Activated naive CD4-positive, alpha-beta T cell treated with anti-CD3 and anti-CD28 coated beads for 36 hours (primary cell): ENCODE results near the gene SPTLC2. TPM values are rescaled to one million over a fixed set of nuclear protein-coding genes. Genes with fewer than 3 reads are reported as not detected.
"Not testable (repeated sequence)": the region's sequence is repeated elsewhere in the genome, so short reads cannot be mapped to it uniquely, and the experiment has no call there.

Experiments
- CTCF ChIA-PET: fragments of 350-600 bp; sonication (Branson Sonifier 250); formaldehyde crosslinking; loops from one replicate; lab custom pipeline; 2021; ENCODE audit warnings: antibody characterized with exemption; lab: Charles Lee
- DNase-seq: peaks from one replicate; pipeline ENCODE4 v3.0.0-alpha.2; 2020
- H3K27ac Mint-ChIP-seq: one replicate; pipeline ENCODE4 v1.8.0; 2021; ENCODE audit warnings: mild to moderate bottlenecking, mixed read lengths
- H3K27me3 Mint-ChIP-seq: one replicate; pipeline ENCODE4 v1.8.0; 2021; ENCODE audit warnings: low read depth, mixed read lengths
- H3K36me3 Mint-ChIP-seq: one replicate; pipeline ENCODE4 v1.8.0; 2021; ENCODE audit warnings: low read depth, mixed read lengths
- H3K4me1 Mint-ChIP-seq: one replicate; pipeline ENCODE4 v1.8.0; 2021; ENCODE audit warnings: low read depth, mixed read lengths
- H3K4me3 Mint-ChIP-seq: one replicate; pipeline ENCODE4 v1.8.0; 2021; ENCODE audit warnings: mild to moderate bottlenecking, moderate library complexity, mixed read lengths
- H3K9me3 Mint-ChIP-seq: one replicate; pipeline ENCODE4 v1.8.0; 2021; ENCODE audit warnings: mixed read lengths
- intact Hi-C: fragments of 100-400 bp; cut with micrococcal nuclease; formaldehyde crosslinking; loops from one replicate; pipeline ENCODE4 v1.15.1; 2023
- total RNA-seq, 2 experiments: library from RNA; stranded (reverse); gene quantifications; one replicate each; pipeline ENCODE4 v1.2.3, GENCODE V29; 2021

SPTLC2 gene
- total RNA-seq, 2 experiments from 2014 or later = 16.1 to 18.1 TPM

DNA sequence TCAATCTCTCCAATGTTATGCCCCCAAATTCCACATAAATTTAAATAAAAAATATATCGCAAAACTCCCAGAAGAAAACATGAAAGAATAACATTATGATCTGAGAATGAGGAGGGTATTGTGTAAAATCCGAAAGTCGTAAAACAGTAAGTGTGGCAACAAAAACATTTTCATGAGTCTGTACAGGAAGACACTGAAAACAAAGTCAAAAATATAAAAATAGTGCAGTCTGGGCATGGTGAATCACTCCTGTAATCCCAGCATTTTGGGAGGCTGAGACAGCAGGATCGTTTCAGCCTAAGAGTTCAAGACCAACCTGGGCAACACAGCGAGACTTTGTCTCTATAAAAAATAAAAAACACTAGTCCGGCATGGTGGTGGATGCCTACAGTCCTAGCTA, 57.1 kb downstream of the SPTLC2 start:
- Mint-ChIP-seq H3K36me3 (peaks cover 14% of the 10 kb centered on the region), H3K4me1 (peaks cover 5% of the 10 kb centered on the region), H3K9me3 (no peaks in the 10 kb centered on the region)

DNA sequence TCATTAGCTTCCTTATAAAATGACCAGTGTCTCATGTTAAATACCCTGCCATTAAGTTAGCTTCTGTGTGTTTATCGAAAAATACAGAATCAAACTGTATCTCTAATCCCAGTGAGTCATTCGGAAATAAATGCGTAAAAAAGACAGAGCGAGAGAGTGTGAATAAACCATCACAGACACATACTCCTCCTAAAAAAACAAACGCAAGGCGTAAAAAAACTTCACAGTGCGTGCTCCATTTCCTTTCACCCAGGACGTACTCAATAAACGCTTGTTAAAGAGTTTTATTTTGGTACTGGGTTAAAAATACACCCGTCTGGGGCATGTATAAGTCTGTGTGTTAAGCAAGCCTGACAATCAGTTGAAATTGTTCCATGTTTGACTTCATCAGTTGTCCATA, 59.0 kb downstream of the SPTLC2 start:
- Mint-ChIP-seq H3K4me3 (no peak overlapping the region), H3K36me3 (peaks cover 18% of the 10 kb centered on the region), H3K27ac (no peak overlapping the region), H3K27me3 (no peaks in the 10 kb centered on the region), H3K9me3 (no peaks in the 10 kb centered on the region), H3K4me1 (peaks cover 12% of the 10 kb centered on the region)
- intact Hi-C loops = no loop called here
- no peak for DNase-seq
- CTCF ChIA-PET = no interaction called here

More for the DNA sequence above, 57.1 kb downstream of the SPTLC2 start:
- CTCF ChIA-PET = no interaction called here
- intact Hi-C loops = no loop called here
- Mint-ChIP-seq H3K4me3 (no peak overlapping the region), H3K27me3 (no peaks in the 10 kb centered on the region), H3K27ac (no peak overlapping the region)
- DNase-seq = no peak

- H3K27me3 Mint-ChIP-seq = no peaks in the 10 kb centered on the region
- intact Hi-C loops = no loop called here
- H3K36me3 Mint-ChIP-seq = peaks cover 15% of the 10 kb centered on the region
- no peak for DNase-seq
- no peak overlapping the region for H3K27ac Mint-ChIP-seq
- CTCF ChIA-PET = no interaction called here
- H3K9me3 Mint-ChIP-seq = no peaks in the 10 kb centered on the region
- H3K4me3 Mint-ChIP-seq = no peak overlapping the region
- H3K4me1 Mint-ChIP-seq = peaks cover 12% of the 10 kb centered on the region
Observed at GRCh38 chr14:77556946-77557345, 59.5 kb downstream of the SPTLC2 start.

DNA sequence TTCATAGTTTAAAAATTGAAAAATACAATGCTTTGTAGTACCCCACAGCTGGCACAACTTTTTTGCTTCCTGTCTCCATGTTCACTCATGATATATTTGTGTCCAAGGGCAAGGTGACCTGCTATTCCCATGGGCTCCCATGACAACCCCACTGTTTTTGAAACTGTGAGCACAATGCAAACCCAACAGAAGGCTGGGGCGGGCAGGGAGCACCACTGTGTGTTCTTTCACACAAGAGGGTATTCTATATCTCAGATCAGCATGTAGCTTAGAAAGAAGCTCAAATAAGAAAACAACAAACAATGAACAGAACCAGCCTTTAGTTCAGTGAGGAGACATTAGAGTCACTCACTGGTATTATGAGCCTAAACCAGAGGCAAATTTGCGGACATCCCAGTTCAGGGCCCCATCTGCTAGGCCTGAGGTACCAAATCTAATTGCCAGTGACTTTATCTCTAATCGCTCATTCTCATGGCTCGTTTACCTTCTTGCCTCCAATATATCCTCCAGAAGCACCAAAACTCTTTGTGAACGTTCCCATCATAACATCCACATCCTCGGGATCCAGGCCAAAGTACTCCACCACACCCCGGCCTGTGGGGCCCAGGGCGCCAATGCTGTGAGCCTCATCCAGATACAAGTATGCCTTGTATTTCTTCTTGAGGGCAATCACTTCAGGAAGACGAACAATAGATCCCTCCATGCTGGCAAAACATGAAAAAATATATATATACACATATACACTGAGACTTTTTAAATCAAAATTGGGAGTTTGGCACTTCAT, 61.4 kb downstream of the SPTLC2 start:
- H3K36me3 Mint-ChIP-seq = peaks cover 25% of the 10 kb centered on the region
- intact Hi-C loops = loop anchor here (5.0 kb wide), 2 partner anchors 233 to 403 kb away; partner anchors contain the start of genes GSTZ1 and POMT2

DNA sequence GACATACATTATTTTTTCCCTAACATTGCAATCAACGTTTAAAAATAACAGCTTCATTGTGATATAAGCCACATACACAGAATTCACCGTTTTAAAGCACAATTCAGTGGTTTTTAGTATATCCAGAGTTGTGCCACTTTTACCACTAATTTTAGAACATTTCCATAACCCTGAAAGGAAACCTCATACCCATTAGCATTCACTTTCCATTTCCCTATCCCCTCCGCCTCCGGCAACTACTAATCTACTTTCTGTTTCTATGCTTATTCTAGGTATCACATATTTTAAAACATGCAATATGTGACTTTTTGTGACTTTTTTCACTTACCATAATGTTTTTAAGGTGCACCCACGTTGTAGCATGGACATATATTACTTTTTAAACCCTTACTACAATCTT, 62.2 kb downstream of the SPTLC2 start:
- intact Hi-C loops = loop anchor here (5.0 kb wide), 2 partner anchors 232 to 402 kb away; partner anchors contain the start of genes GSTZ1 and POMT2

More for the DNA sequence above, 61.4 kb downstream of the SPTLC2 start:
- no peaks in the 10 kb centered on the region for H3K27me3 Mint-ChIP-seq
- CTCF ChIA-PET = no interaction called here
- DNase-seq = no peak
- H3K4me3 Mint-ChIP-seq = no peak overlapping the region
- H3K4me1 Mint-ChIP-seq = peaks cover 12% of the 10 kb centered on the region
- H3K9me3 Mint-ChIP-seq = no peaks in the 10 kb centered on the region
- H3K27ac Mint-ChIP-seq = peak overlapping the region; percentile 58

GRCh38 chr14:77549451-77549850, 67.0 kb downstream of the SPTLC2 start:
- Mint-ChIP-seq H3K4me3 (no peak overlapping the region), H3K27ac (no peak overlapping the region), H3K36me3 (peaks cover 29% of the 10 kb centered on the region), H3K4me1 (peaks cover 8% of the 10 kb centered on the region), H3K9me3 (no peaks in the 10 kb centered on the region), H3K27me3 (no peaks in the 10 kb centered on the region)
- DNase-seq = no peak
- intact Hi-C loops = no loop called here
- CTCF ChIA-PET = interaction anchor here (1.9 kb wide), 1 partner anchor 90 kb away, joined by 5 read pairs; no protein-coding TSS in a partner anchor

More for the DNA sequence above, 62.2 kb downstream of the SPTLC2 start:
- CTCF ChIA-PET = interaction anchor here (0.7 to 1.1 kb wide), 2 partner anchors 94 to 140 kb away, joined by 3 read pairs; no protein-coding TSS in a partner anchor
- Mint-ChIP-seq H3K27me3 (no peaks in the 10 kb centered on the region), H3K4me3 (no peak overlapping the region), H3K27ac (peak overlapping the region; percentile 58), H3K9me3 (no peaks in the 10 kb centered on the region), H3K4me1 (peaks cover 12% of the 10 kb centered on the region), H3K36me3 (peaks cover 27% of the 10 kb centered on the region)
- DNase-seq = no peak

GRCh38 chr14:77547512-77548180, 68.8 kb downstream of the SPTLC2 start:
- CTCF ChIA-PET = interaction anchor here (1.0 to 1.5 kb wide), 2 partner anchors 88 to 247 kb away, joined by 3 to 5 read pairs; no protein-coding TSS in a partner anchor
- Mint-ChIP-seq H3K4me1 (no peaks in the 10 kb centered on the region), H3K36me3 (peaks cover 24% of the 10 kb centered on the region)

GRCh38 chr14:77545171-77545570, 71.3 kb downstream of the SPTLC2 start:
- H3K4me3 Mint-ChIP-seq, DNase-seq, intact Hi-C loops, H3K9me3 Mint-ChIP-seq, H3K27me3 Mint-ChIP-seq, H3K4me1 Mint-ChIP-seq, H3K27ac Mint-ChIP-seq, CTCF ChIA-PET: not testable (repeated sequence)
- peaks cover 16% of the 10 kb centered on the region for H3K36me3 Mint-ChIP-seq

More at GRCh38 chr14:77547512-77548180, 68.8 kb downstream of the SPTLC2 start:
- Mint-ChIP-seq H3K27ac (no peak overlapping the region), H3K9me3 (no peaks in the 10 kb centered on the region), H3K27me3 (no peaks in the 10 kb centered on the region), H3K4me3 (no peak overlapping the region)
- intact Hi-C loops = no loop called here
- DNase-seq = no peak

DNA sequence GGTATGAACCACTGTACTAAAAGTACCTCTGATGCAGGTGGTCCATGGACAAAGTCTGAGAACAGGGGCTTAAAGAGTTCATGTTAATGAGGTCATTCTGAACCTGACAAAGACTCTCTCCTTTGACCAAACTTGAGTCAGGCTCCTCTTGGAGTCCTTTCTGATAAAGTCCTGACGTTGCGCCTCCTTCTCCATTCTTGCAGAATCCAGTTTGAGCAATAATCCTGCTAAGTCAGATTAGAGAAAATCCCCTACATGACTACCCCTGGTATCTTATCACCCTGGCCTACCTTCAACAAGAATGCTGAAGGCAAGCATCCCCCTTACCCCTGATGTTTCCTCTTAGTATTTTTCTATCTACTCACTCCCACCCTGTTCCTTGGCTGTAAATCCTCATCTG, 71.9 kb downstream of the SPTLC2 start:
- Mint-ChIP-seq H3K27me3 (no peaks in the 10 kb centered on the region), H3K9me3 (no peaks in the 10 kb centered on the region), H3K4me3 (no peak overlapping the region), H3K36me3 (peaks cover 12% of the 10 kb centered on the region), H3K4me1 (peaks cover 2% of the 10 kb centered on the region), H3K27ac (no peak overlapping the region)
- intact Hi-C loops = no loop called here
- DNase-seq = no peak
- CTCF ChIA-PET = no interaction called here

- intact Hi-C loops = no loop called here
- peaks cover 10% of the 10 kb centered on the region for H3K36me3 Mint-ChIP-seq
- peaks cover 2% of the 10 kb centered on the region for H3K4me1 Mint-ChIP-seq
- no peak overlapping the region for H3K27ac Mint-ChIP-seq
- H3K27me3 Mint-ChIP-seq = no peaks in the 10 kb centered on the region
- H3K9me3 Mint-ChIP-seq = no peaks in the 10 kb centered on the region
- no peak overlapping the region for H3K4me3 Mint-ChIP-seq
- DNase-seq = no peak
- CTCF ChIA-PET = interaction anchor here (0.6 kb wide), 1 partner anchor 63 kb away, joined by 3 read pairs; no protein-coding TSS in a partner anchor
Observed at GRCh38 chr14:77543637-77544334, 72.7 kb downstream of the SPTLC2 start.

GRCh38 chr14:77543240-77543551, 73.2 kb downstream of the SPTLC2 start:
- Mint-ChIP-seq H3K4me1 (peaks cover 2% of the 10 kb centered on the region), H3K4me3 (no peak overlapping the region), H3K9me3 (no peaks in the 10 kb centered on the region), H3K27ac (no peak overlapping the region), H3K27me3 (no peaks in the 10 kb centered on the region), H3K36me3 (peaks cover 7% of the 10 kb centered on the region)
- DNase-seq = no peak
- CTCF ChIA-PET = interaction anchor here (1.2 kb wide), 1 partner anchor 9 kb away, joined by 5 read pairs; no protein-coding TSS in a partner anchor
- intact Hi-C loops = no loop called here
